Measurements from ENCODE around the gene SPATA17.
"Not testable (repeated sequence)": the region's sequence is repeated elsewhere in the genome, so short reads cannot be mapped to it uniquely, and the experiment has no call there.

The SPATA17 gene

GRCh38 chr1:217674028-217674729, 43.0 kb downstream of the SPATA17 start:
- no peak for DNase-seq (ENCODE audit: low read depth, low spot score)
- H3K4me1 ChIP-seq (ENCODE audit: insufficient read depth, insufficient read length): no peaks in the 10 kb centered on the region
- H3K9me3 ChIP-seq (ENCODE audit: insufficient read depth, low read length): no peaks in the 10 kb centered on the region
- no peak overlapping the region for H3K9ac ChIP-seq (ENCODE audit: insufficient read length, low read depth)
- no peak overlapping the region for H3K4me3 ChIP-seq (ENCODE audit: insufficient read length, low read depth)
- H3K27me3 ChIP-seq (ENCODE audit: insufficient read depth, insufficient read length): no peaks in the 10 kb centered on the region
- TF ChIP-seq ZNF274 (IDR thresholded peaks at IDR 0.05; ENCODE audit: low read depth, low read length) (no peak), YY1 (IDR thresholded peaks at IDR 0.05; ENCODE audit: insufficient read depth, insufficient read length) (no peak), SUZ12 (IDR thresholded peaks at IDR 0.05; ENCODE audit: extremely low read depth, insufficient read depth, insufficient read length) (no peak)
- H3K36me3 ChIP-seq (ENCODE audit: insufficient read depth, insufficient read length, low read length): no peaks in the 10 kb centered on the region

- no peak for DNase-seq (ENCODE audit: low read depth, low spot score)
- TF ChIP-seq YY1 (IDR thresholded peaks at IDR 0.05; ENCODE audit: insufficient read depth, insufficient read length) (no peak), SUZ12 (IDR thresholded peaks at IDR 0.05; ENCODE audit: extremely low read depth, insufficient read depth, insufficient read length) (no peak), ZNF274 (IDR thresholded peaks at IDR 0.05; ENCODE audit: low read depth, low read length) (no peak)
- no peak overlapping the region for H3K9ac ChIP-seq (ENCODE audit: insufficient read length, low read depth)
- H3K4me3 ChIP-seq (ENCODE audit: insufficient read length, low read depth): no peak overlapping the region
- no peaks in the 10 kb centered on the region for H3K27me3 ChIP-seq (ENCODE audit: insufficient read depth, insufficient read length)
- no peaks in the 10 kb centered on the region for H3K36me3 ChIP-seq (ENCODE audit: insufficient read depth, insufficient read length, low read length)
- no peaks in the 10 kb centered on the region for H3K9me3 ChIP-seq (ENCODE audit: insufficient read depth, low read length)
- no peaks in the 10 kb centered on the region for H3K4me1 ChIP-seq (ENCODE audit: insufficient read depth, insufficient read length)
Observed at GRCh38 chr1:217681806-217682205, 50.7 kb downstream of the SPATA17 start.

- H3K4me3 ChIP-seq (ENCODE audit: insufficient read length, low read depth): no peak overlapping the region
- no peak for DNase-seq (ENCODE audit: low read depth, low spot score)
- no peaks in the 10 kb centered on the region for H3K9me3 ChIP-seq (ENCODE audit: insufficient read depth, low read length)
- no peaks in the 10 kb centered on the region for H3K4me1 ChIP-seq (ENCODE audit: insufficient read depth, insufficient read length)
- no peak overlapping the region for H3K9ac ChIP-seq (ENCODE audit: insufficient read length, low read depth)
- TF ChIP-seq YY1 (IDR thresholded peaks at IDR 0.05; ENCODE audit: insufficient read depth, insufficient read length) (no peak), SUZ12 (IDR thresholded peaks at IDR 0.05; ENCODE audit: extremely low read depth, insufficient read depth, insufficient read length) (no peak)
- H3K27me3 ChIP-seq (ENCODE audit: insufficient read depth, insufficient read length): no peaks in the 10 kb centered on the region
- no peaks in the 10 kb centered on the region for H3K36me3 ChIP-seq (ENCODE audit: insufficient read depth, insufficient read length, low read length)
Observed at GRCh38 chr1:217687511-217687910, 56.4 kb downstream of the SPATA17 start.

- peak; percentile 15 for DNase-seq (ENCODE audit: low read depth, low spot score)
- not testable (repeated sequence) for H3K9me3 ChIP-seq (ENCODE audit: insufficient read depth, low read length); H3K36me3 ChIP-seq (ENCODE audit: insufficient read depth, insufficient read length, low read length); H3K4me1 ChIP-seq (ENCODE audit: insufficient read depth, insufficient read length); H3K27me3 ChIP-seq (ENCODE audit: insufficient read depth, insufficient read length); H3K9ac ChIP-seq (ENCODE audit: insufficient read length, low read depth)
- H3K4me3 ChIP-seq (ENCODE audit: insufficient read length, low read depth): peak overlapping the region; percentile 37
- TF ChIP-seq YY1 (IDR thresholded peaks at IDR 0.05; ENCODE audit: insufficient read depth, insufficient read length): peak; percentile 23
Observed at GRCh38 chr1:217696140-217696539, 65.0 kb downstream of the SPATA17 start.

- Histone ChIP-seq H3K36me3 (ENCODE audit: insufficient read depth, insufficient read length, low read length) (no peaks in the 10 kb centered on the region), H3K9me3 (ENCODE audit: insufficient read depth, low read length) (no peaks in the 10 kb centered on the region), H3K4me1 (ENCODE audit: insufficient read depth, insufficient read length) (no peaks in the 10 kb centered on the region), H3K9ac (ENCODE audit: insufficient read length, low read depth) (no peak overlapping the region), H3K27me3 (ENCODE audit: insufficient read depth, insufficient read length) (no peaks in the 10 kb centered on the region), H3K4me3 (ENCODE audit: insufficient read length, low read depth) (no peak overlapping the region)
- no peak for DNase-seq (ENCODE audit: low read depth, low spot score)
- TF ChIP-seq YY1 (IDR thresholded peaks at IDR 0.05; ENCODE audit: insufficient read depth, insufficient read length) (no peak), SUZ12 (IDR thresholded peaks at IDR 0.05; ENCODE audit: extremely low read depth, insufficient read depth, insufficient read length) (no peak), ZNF274 (IDR thresholded peaks at IDR 0.05; ENCODE audit: low read depth, low read length) (no peak)
Observed at GRCh38 chr1:217703326-217703725, 72.2 kb downstream of the SPATA17 start.

- Histone ChIP-seq H3K9me3 (ENCODE audit: insufficient read depth, low read length) (no peaks in the 10 kb centered on the region), H3K9ac (ENCODE audit: insufficient read length, low read depth) (no peak overlapping the region), H3K4me3 (ENCODE audit: insufficient read length, low read depth) (no peak overlapping the region), H3K27me3 (ENCODE audit: insufficient read depth, insufficient read length) (no peaks in the 10 kb centered on the region), H3K4me1 (ENCODE audit: insufficient read depth, insufficient read length) (no peaks in the 10 kb centered on the region), H3K36me3 (ENCODE audit: insufficient read depth, insufficient read length, low read length) (no peaks in the 10 kb centered on the region)
- DNase-seq (ENCODE audit: low read depth, low spot score): no peak
- no peak for TF ChIP-seq ZNF274 (IDR thresholded peaks at IDR 0.05; ENCODE audit: low read depth, low read length)
- no peak for TF ChIP-seq YY1 (IDR thresholded peaks at IDR 0.05; ENCODE audit: insufficient read depth, insufficient read length)
- no peak for TF ChIP-seq SUZ12 (IDR thresholded peaks at IDR 0.05; ENCODE audit: extremely low read depth, insufficient read depth, insufficient read length)
Observed at GRCh38 chr1:217712925-217713597, 81.9 kb downstream of the SPATA17 start.

- Histone ChIP-seq H3K27me3 (ENCODE audit: insufficient read depth, insufficient read length) (no peaks in the 10 kb centered on the region), H3K9ac (ENCODE audit: insufficient read length, low read depth) (no peak overlapping the region), H3K4me1 (ENCODE audit: insufficient read depth, insufficient read length) (no peaks in the 10 kb centered on the region), H3K9me3 (ENCODE audit: insufficient read depth, low read length) (no peaks in the 10 kb centered on the region), H3K4me3 (ENCODE audit: insufficient read length, low read depth) (no peak overlapping the region), H3K36me3 (ENCODE audit: insufficient read depth, insufficient read length, low read length) (no peaks in the 10 kb centered on the region)
- no peak for DNase-seq (ENCODE audit: low read depth, low spot score)
- TF ChIP-seq SUZ12 (IDR thresholded peaks at IDR 0.05; ENCODE audit: extremely low read depth, insufficient read depth, insufficient read length) (no peak), YY1 (IDR thresholded peaks at IDR 0.05; ENCODE audit: insufficient read depth, insufficient read length) (no peak), ZNF274 (IDR thresholded peaks at IDR 0.05; ENCODE audit: low read depth, low read length) (no peak)
Observed at GRCh38 chr1:217715681-217716080, 84.5 kb downstream of the SPATA17 start.

Measured in NT2/D1 (cell line).